Measurements from ENCODE around the gene PSEN1.
"Not testable (repeated sequence)": the region's sequence is repeated elsewhere in the genome, so short reads cannot be mapped to it uniquely, and the experiment has no call there.

Gene PSEN1

GRCh38 chr14:73166399-73166798 is 30.1 kb downstream of the PSEN1 start:
- no peak for DNase-seq (ENCODE audit: low read depth)

- DNase-seq (ENCODE audit: low read depth), result no peak
These were observed 31.4 kb downstream of the PSEN1 start for GRCh38 chr14:73167727-73168126.

GRCh38 chr14:73168274-73168673 is 32.0 kb downstream of the PSEN1 start:
- no peak for DNase-seq (ENCODE audit: low read depth)

GRCh38 chr14:73168691-73169090 is 32.4 kb downstream of the PSEN1 start:
- no peak for DNase-seq (ENCODE audit: low read depth)

- DNase-seq (ENCODE audit: low read depth), result not testable (repeated sequence)
These were observed 33.5 kb downstream of the PSEN1 start for GRCh38 chr14:73169855-73170254.

GRCh38 chr14:73170686-73171085 is 34.4 kb downstream of the PSEN1 start:
- no peak for DNase-seq (ENCODE audit: low read depth)

GRCh38 chr14:73172500-73172899 is 36.2 kb downstream of the PSEN1 start:
- no peak for DNase-seq (ENCODE audit: low read depth)

GRCh38 chr14:73173092-73173735 is 36.9 kb downstream of the PSEN1 start:
- no peak for DNase-seq (ENCODE audit: low read depth)

- DNase-seq (ENCODE audit: low read depth), result no peak
These were observed 40.4 kb downstream of the PSEN1 start for GRCh38 chr14:73176685-73177084.

GRCh38 chr14:73180385-73180805 is 44.1 kb downstream of the PSEN1 start:
- no peak for DNase-seq (ENCODE audit: low read depth)

- not testable (repeated sequence) for DNase-seq (ENCODE audit: low read depth)
These were observed 44.7 kb downstream of the PSEN1 start for GRCh38 chr14:73180969-73181368.

GRCh38 chr14:73188501-73188911 is 52.2 kb downstream of the PSEN1 start:
- DNase-seq (ENCODE audit: low read depth), result no peak

GRCh38 chr14:73189651-73190050 is 53.3 kb downstream of the PSEN1 start:
- DNase-seq (ENCODE audit: low read depth), result no peak

GRCh38 chr14:73191441-73191840 is 55.1 kb downstream of the PSEN1 start:
- DNase-seq (ENCODE audit: low read depth), result no peak

GRCh38 chr14:73194306-73194705 is 58.0 kb downstream of the PSEN1 start:
- DNase-seq (ENCODE audit: low read depth), result not testable (repeated sequence)

GRCh38 chr14:73198253-73198652 is 61.9 kb downstream of the PSEN1 start:
- DNase-seq (ENCODE audit: low read depth), result no peak

GRCh38 chr14:73203527-73203926 is 67.2 kb downstream of the PSEN1 start:
- no peak for DNase-seq (ENCODE audit: low read depth)

GRCh38 chr14:73207615-73208014 is 71.3 kb downstream of the PSEN1 start:
- no peak for DNase-seq (ENCODE audit: low read depth)

- DNase-seq (ENCODE audit: low read depth), result no peak
These were observed 72.1 kb downstream of the PSEN1 start for GRCh38 chr14:73208390-73208789.

- DNase-seq (ENCODE audit: low read depth), result no peak
These were observed 72.5 kb downstream of the PSEN1 start for GRCh38 chr14:73208846-73209245.

GRCh38 chr14:73209953-73210352 is 73.6 kb downstream of the PSEN1 start:
- no peak for DNase-seq (ENCODE audit: low read depth)

- no peak for DNase-seq (ENCODE audit: low read depth)
These were observed 75.1 kb downstream of the PSEN1 start for GRCh38 chr14:73211251-73212040.

- no peak for DNase-seq (ENCODE audit: low read depth)
These were observed 79.7 kb downstream of the PSEN1 start for GRCh38 chr14:73216030-73216429.

- DNase-seq (ENCODE audit: low read depth), result no peak
These were observed 81.1 kb downstream of the PSEN1 start for GRCh38 chr14:73217411-73217810.

Measured in stimulated activated CD8-positive, alpha-beta memory T cell treated with anti-CD3 and anti-CD28 coated beads, Interleukin-15, amount 100 ng/mL, for 24 hours (primary cell).